ENCODE data around the gene BAMBI. TPM values are rescaled to one million over a fixed set of nuclear protein-coding genes. Genes with fewer than 3 reads are reported as not detected.
"Not testable (repeated sequence)": the region's sequence is repeated elsewhere in the genome, so short reads cannot be mapped to it uniquely, and the experiment has no call there.

BAMBI gene
- 197 TPM for total RNA-seq (ENCODE audit: insufficient read depth, low replicate concordance)

- DNase-seq (ENCODE audit: low spot score) = peak; percentile 96
Measured at GRCh38 chr10:28676968-28677887, at the start of gene BAMBI. BAMBI (plus strand) TSS chr10:28677521; CDS start chr10:28677898, 377 bp downstream.

- peak; percentile 81 for DNase-seq (ENCODE audit: low spot score)
Measured at GRCh38 chr10:28628184-28628893, 49.0 kb upstream of the BAMBI start.

- DNase-seq (ENCODE audit: low spot score) = no peak
Measured at GRCh38 chr10:28631896-28632583, 45.3 kb upstream of the BAMBI start.

GRCh38 chr10:28632584-28632945, 44.8 kb upstream of the BAMBI start:
- no peak for DNase-seq (ENCODE audit: low spot score)

GRCh38 chr10:28633750-28634149, 43.6 kb upstream of the BAMBI start:
- DNase-seq (ENCODE audit: low spot score) = no peak

GRCh38 chr10:28637346-28637745, 40.0 kb upstream of the BAMBI start:
- DNase-seq (ENCODE audit: low spot score) = no peak

GRCh38 chr10:28638392-28638791, 38.9 kb upstream of the BAMBI start:
- DNase-seq (ENCODE audit: low spot score) = no peak

GRCh38 chr10:28640551-28640950, 36.8 kb upstream of the BAMBI start:
- DNase-seq (ENCODE audit: low spot score) = no peak

GRCh38 chr10:28644647-28645046, 32.7 kb upstream of the BAMBI start:
- DNase-seq (ENCODE audit: low spot score) = no peak

- DNase-seq (ENCODE audit: low spot score) = no peak
Measured at GRCh38 chr10:28652106-28652505, 25.2 kb upstream of the BAMBI start.

- DNase-seq (ENCODE audit: low spot score) = no peak
Measured at GRCh38 chr10:28652703-28653102, 24.6 kb upstream of the BAMBI start.

- DNase-seq (ENCODE audit: low spot score) = not testable (repeated sequence)
Measured at GRCh38 chr10:28658824-28659223, 18.5 kb upstream of the BAMBI start.

GRCh38 chr10:28661035-28661434, 16.3 kb upstream of the BAMBI start:
- DNase-seq (ENCODE audit: low spot score) = no peak

- DNase-seq (ENCODE audit: low spot score) = peak; percentile 95
Measured at GRCh38 chr10:28663576-28664368, 13.5 kb upstream of the BAMBI start.

GRCh38 chr10:28664369-28664740, 13.0 kb upstream of the BAMBI start:
- DNase-seq (ENCODE audit: low spot score) = peak; percentile 92

- no peak for DNase-seq (ENCODE audit: low spot score)
Measured at GRCh38 chr10:28666751-28667467, 10.4 kb upstream of the BAMBI start.

- DNase-seq (ENCODE audit: low spot score) = peak; percentile 85
Measured at GRCh38 chr10:28668363-28669226, 8.7 kb upstream of the BAMBI start.

GRCh38 chr10:28669227-28670173, 7.8 kb upstream of the BAMBI start:
- no peak for DNase-seq (ENCODE audit: low spot score)

GRCh38 chr10:28674782-28675181, 2.5 kb upstream of the BAMBI start:
- DNase-seq (ENCODE audit: low spot score) = no peak
